RPMI8226 (cell line): ENCODE data around the gene ERG.

ENCODE experiments used
- DNase-seq: peaks from one replicate; pipeline ENCODE4 v3.0.0-alpha.2; 2015

The ERG gene

GRCh38 chr21:38430401-38430984 lies 67.8 kb downstream of the ERG start:
- DNase-seq = no peak

- DNase-seq = no peak
Observed at GRCh38 chr21:38429011-38429410, 69.3 kb downstream of the ERG start.

- DNase-seq = no peak
Observed at GRCh38 chr21:38428211-38428610, 70.1 kb downstream of the ERG start.

GRCh38 chr21:38424305-38425019 lies 73.8 kb downstream of the ERG start:
- DNase-seq = no peak

- DNase-seq = no peak
Observed at GRCh38 chr21:38422082-38422481, 76.2 kb downstream of the ERG start.

GRCh38 chr21:38420140-38420539 lies 78.1 kb downstream of the ERG start:
- no peak for DNase-seq

- no peak for DNase-seq
Observed at GRCh38 chr21:38417726-38418125, 80.6 kb downstream of the ERG start.

- DNase-seq = no peak
Observed at GRCh38 chr21:38416791-38417190, 81.5 kb downstream of the ERG start.

GRCh38 chr21:38413958-38414548 lies 84.2 kb downstream of the ERG start:
- DNase-seq = no peak

GRCh38 chr21:38410466-38410865 lies 87.8 kb downstream of the ERG start:
- DNase-seq = no peak

- no peak for DNase-seq
Observed at GRCh38 chr21:38409907-38410306, 88.4 kb downstream of the ERG start.

- DNase-seq = no peak
Observed at GRCh38 chr21:38404177-38404576, 94.1 kb downstream of the ERG start.

GRCh38 chr21:38402795-38403194 lies 95.5 kb downstream of the ERG start:
- DNase-seq = peak; percentile 13

- DNase-seq = no peak
Observed at GRCh38 chr21:38402291-38402690, 96.0 kb downstream of the ERG start.

GRCh38 chr21:38401191-38401926 lies 96.9 kb downstream of the ERG start:
- DNase-seq = no peak

- DNase-seq = peak; percentile 29
Observed at GRCh38 chr21:38400195-38400919, 97.9 kb downstream of the ERG start.

- no peak for DNase-seq
Observed at GRCh38 chr21:38399103-38399502, 99.2 kb downstream of the ERG start.

- DNase-seq = no peak
Observed at GRCh38 chr21:38396325-38396724, 102.0 kb downstream of the ERG start.

- DNase-seq = no peak
Observed at GRCh38 chr21:38395581-38395980, 102.7 kb downstream of the ERG start.

GRCh38 chr21:38392661-38393060 lies 105.6 kb downstream of the ERG start:
- DNase-seq = no peak

- no peak for DNase-seq
Observed at GRCh38 chr21:38389896-38390295, 108.4 kb downstream of the ERG start.

- no peak for DNase-seq
Observed at GRCh38 chr21:38389354-38389676, 109.0 kb downstream of the ERG start.

- DNase-seq = no peak
Observed at GRCh38 chr21:38388647-38389353, 109.5 kb downstream of the ERG start.
